GM12878 (cell line): ENCODE results near the gene RAI14. TPM values are rescaled to one million over a fixed set of nuclear protein-coding genes. Genes with fewer than 3 reads are reported as not detected.

Experiments
- BMI1 ChIP-seq: fragments of 450-650 bp; IDR thresholded peaks from 2 replicates; pipeline ENCODE4 v1.6.1; 2016; ENCODE audit warnings: mild to moderate bottlenecking, moderate library complexity, borderline replicate concordance
- MYB ChIP-seq: fragments of 150-350 bp; IDR thresholded peaks from 2 replicates; pipeline ENCODE4 v1.6.1; 2014; ENCODE audit warnings: mild to moderate bottlenecking, low read depth, low read length, borderline replicate concordance
- NFYA ChIP-seq: IDR thresholded peaks from 2 replicates; pipeline ENCODE4 v1.6.1; 2011; ENCODE audit warnings: low read depth, mild to moderate bottlenecking, low read length, improper control_type of control experiment, borderline replicate concordance
- NRF1 ChIP-seq: conservative IDR thresholded peaks from 2 replicates; pipeline ENCODE4 v1.6.1; 2011; ENCODE audit warnings: mild to moderate bottlenecking, low read depth, low read length, improper control_type of control experiment
- SUZ12 ChIP-seq: fragments of 200-600 bp; sonication (generic); IDR thresholded peaks from one replicate; pipeline ENCODE4 v1.6.1; 2018; ENCODE audit warnings: antibody characterized with exemption, mild to moderate bottlenecking; ENCODE audit not compliant: unreplicated experiment
- TCF3 ChIP-seq: IDR thresholded peaks from 2 replicates; pipeline ENCODE4 v1.6.1; 2012; ENCODE audit warnings: low read depth, mild to moderate bottlenecking, low read length, borderline replicate concordance; ENCODE audit not compliant: insufficient read depth
- WRNIP1 ChIP-seq: IDR thresholded peaks from 2 replicates; pipeline ENCODE4 v1.6.1; 2011; ENCODE audit warnings: low read depth, low read length, improper control_type of control experiment, borderline replicate concordance
- polyA plus RNA-seq, 11 experiments: library from polyadenylated mRNA; depleted of rRNA in 4 of 11; unstranded in 6 of 11; stranded (reverse) in 5 of 11; fragments of >200 nt; fragmentation: Nextera tagmentation in 4 of 11; fragmentation: Illumina TruSeq in 1 of 11; extraction: Ambion mirVana in 4 of 11; extraction: Trizol in 1 of 11; gene quantifications; 1 replicate in 1 of 11; 2 replicates in 10 of 11; pipeline versions ENCODE4 v1.2.1 to v1.2.3, GENCODE V29; 2011 to 2016; ENCODE audit warnings: inconsistent platforms in 2 of 11, missing spikeins in 2 of 11, low read depth in 1 of 11
- total RNA-seq, 4 experiments: library from RNA; depleted of rRNA in 3 of 4; stranded (reverse); fragments of >200 nt in 3 of 4; fragmentation: Illumina TruSeq in 1 of 4; extraction: Trizol in 1 of 4; gene quantifications; 2 replicates each; pipeline versions ENCODE4 v1.2.1 to v1.2.3, GENCODE V29; 2013 to 2021
- TF ChIP-seq, protein P1 (sequence below): fragments of 450-650 bp; IDR thresholded peaks from 2 replicates; pipeline ENCODE4 v1.6.1; 2018; ENCODE audit warnings: mild to moderate bottlenecking, low read depth, moderate library complexity; ENCODE audit not compliant: partially characterized antibody
- TF ChIP-seq, protein P2 (sequence below): fragments of 450-650 bp; formaldehyde crosslinking; IDR thresholded peaks from 2 replicates; pipeline ENCODE4 v1.5.0; 2022; ENCODE audit warnings: mild to moderate bottlenecking, missing genetic modification characterization
- TF ChIP-seq, protein P3 (sequence below): fragments of 450-650 bp; IDR thresholded peaks from 2 replicates; pipeline ENCODE4 v1.6.1; 2017; ENCODE audit warnings: mild to moderate bottlenecking, moderate library complexity

RAI14 gene
- total and polyA plus RNA-seq, 10 of the 15 experiments (the other 5 are each of a cell fraction or from before 2014, with no cell fraction given), result 0.18 to 4.6 (median 1.9) TPM

DNA sequence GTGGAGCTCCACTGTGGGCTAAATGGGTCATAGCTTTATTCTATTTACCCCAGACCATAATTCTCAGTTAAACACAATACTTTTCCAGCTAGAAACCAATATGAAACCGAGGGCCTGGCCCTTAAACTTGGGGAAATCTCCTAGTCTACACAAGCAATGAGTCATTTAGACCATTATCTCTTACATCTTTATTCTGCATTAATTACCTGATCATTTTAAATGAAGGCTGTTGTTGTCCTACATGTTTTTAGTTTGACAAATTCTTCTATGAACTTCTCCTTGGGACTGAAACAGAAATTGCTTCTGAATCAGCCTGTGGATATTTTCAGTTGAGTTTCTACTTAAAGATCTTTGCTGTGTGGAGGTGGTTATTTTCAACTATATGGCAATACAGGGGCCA is 37.9 kb downstream of the RAI14 start (continued):
- TF ChIP-seq, protein P1, sequence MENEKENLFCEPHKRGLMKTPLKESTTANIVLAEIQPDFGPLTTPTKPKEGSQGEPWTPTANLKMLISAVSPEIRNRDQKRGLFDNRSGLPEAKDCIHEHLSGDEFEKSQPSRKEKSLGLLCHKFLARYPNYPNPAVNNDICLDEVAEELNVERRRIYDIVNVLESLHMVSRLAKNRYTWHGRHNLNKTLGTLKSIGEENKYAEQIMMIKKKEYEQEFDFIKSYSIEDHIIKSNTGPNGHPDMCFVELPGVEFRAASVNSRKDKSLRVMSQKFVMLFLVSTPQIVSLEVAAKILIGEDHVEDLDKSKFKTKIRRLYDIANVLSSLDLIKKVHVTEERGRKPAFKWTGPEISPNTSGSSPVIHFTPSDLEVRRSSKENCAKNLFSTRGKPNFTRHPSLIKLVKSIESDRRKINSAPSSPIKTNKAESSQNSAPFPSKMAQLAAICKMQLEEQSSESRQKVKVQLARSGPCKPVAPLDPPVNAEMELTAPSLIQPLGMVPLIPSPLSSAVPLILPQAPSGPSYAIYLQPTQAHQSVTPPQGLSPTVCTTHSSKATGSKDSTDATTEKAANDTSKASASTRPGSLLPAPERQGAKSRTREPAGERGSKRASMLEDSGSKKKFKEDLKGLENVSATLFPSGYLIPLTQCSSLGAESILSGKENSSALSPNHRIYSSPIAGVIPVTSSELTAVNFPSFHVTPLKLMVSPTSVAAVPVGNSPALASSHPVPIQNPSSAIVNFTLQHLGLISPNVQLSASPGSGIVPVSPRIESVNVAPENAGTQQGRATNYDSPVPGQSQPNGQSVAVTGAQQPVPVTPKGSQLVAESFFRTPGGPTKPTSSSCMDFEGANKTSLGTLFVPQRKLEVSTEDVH, result no peak
- no peak for TF ChIP-seq SUZ12
- TF ChIP-seq BMI1, result no peak
- TF ChIP-seq, protein P2, sequence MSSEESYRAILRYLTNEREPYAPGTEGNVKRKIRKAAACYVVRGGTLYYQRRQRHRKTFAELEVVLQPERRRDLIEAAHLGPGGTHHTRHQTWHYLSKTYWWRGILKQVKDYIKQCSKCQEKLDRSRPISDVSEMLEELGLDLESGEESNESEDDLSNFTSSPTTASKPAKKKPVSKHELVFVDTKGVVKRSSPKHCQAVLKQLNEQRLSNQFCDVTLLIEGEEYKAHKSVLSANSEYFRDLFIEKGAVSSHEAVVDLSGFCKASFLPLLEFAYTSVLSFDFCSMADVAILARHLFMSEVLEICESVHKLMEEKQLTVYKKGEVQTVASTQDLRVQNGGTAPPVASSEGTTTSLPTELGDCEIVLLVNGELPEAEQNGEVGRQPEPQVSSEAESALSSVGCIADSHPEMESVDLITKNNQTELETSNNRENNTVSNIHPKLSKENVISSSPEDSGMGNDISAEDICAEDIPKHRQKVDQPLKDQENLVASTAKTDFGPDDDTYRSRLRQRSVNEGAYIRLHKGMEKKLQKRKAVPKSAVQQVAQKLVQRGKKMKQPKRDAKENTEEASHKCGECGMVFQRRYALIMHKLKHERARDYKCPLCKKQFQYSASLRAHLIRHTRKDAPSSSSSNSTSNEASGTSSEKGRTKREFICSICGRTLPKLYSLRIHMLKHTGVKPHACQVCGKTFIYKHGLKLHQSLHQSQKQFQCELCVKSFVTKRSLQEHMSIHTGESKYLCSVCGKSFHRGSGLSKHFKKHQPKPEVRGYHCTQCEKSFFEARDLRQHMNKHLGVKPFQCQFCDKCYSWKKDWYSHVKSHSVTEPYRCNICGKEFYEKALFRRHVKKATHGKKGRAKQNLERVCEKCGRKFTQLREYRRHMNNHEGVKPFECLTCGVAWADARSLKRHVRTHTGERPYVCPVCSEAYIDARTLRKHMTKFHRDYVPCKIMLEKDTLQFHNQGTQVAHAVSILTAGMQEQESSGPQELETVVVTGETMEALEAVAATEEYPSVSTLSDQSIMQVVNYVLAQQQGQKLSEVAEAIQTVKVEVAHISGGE (CRISPR knock-in tag), result no peak
- TF ChIP-seq, protein P3, sequence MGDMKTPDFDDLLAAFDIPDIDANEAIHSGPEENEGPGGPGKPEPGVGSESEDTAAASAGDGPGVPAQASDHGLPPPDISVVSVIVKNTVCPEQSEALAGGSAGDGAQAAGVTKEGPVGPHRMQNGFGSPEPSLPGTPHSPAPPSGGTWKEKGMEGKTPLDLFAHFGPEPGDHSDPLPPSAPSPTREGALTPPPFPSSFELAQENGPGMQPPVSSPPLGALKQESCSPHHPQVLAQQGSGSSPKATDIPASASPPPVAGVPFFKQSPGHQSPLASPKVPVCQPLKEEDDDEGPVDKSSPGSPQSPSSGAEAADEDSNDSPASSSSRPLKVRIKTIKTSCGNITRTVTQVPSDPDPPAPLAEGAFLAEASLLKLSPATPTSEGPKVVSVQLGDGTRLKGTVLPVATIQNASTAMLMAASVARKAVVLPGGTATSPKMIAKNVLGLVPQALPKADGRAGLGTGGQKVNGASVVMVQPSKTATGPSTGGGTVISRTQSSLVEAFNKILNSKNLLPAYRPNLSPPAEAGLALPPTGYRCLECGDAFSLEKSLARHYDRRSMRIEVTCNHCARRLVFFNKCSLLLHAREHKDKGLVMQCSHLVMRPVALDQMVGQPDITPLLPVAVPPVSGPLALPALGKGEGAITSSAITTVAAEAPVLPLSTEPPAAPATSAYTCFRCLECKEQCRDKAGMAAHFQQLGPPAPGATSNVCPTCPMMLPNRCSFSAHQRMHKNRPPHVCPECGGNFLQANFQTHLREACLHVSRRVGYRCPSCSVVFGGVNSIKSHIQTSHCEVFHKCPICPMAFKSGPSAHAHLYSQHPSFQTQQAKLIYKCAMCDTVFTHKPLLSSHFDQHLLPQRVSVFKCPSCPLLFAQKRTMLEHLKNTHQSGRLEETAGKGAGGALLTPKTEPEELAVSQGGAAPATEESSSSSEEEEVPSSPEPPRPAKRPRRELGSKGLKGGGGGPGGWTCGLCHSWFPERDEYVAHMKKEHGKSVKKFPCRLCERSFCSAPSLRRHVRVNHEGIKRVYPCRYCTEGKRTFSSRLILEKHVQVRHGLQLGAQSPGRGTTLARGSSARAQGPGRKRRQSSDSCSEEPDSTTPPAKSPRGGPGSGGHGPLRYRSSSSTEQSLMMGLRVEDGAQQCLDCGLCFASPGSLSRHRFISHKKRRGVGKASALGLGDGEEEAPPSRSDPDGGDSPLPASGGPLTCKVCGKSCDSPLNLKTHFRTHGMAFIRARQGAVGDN, result no peak
- no peak for TF ChIP-seq NRF1
- no peak for TF ChIP-seq NFYA
- no peak for TF ChIP-seq TCF3
- no peak for TF ChIP-seq MYB
- TF ChIP-seq WRNIP1, result no peak
